GM15510 (cell line): ENCODE results near the gene CAAP1.
A peak's percentile ranks its signal among the peaks of the same experiment; 100 is the strongest.

Source experiments
- POLR2A ChIP-seq: IDR thresholded peaks from 3 replicates; pipeline ENCODE4 v1.6.1; 2011; ENCODE audit warnings: borderline replicate concordance; ENCODE audit not compliant: insufficient read length; ENCODE audit errors: extremely low read depth

The CAAP1 gene, protein sequence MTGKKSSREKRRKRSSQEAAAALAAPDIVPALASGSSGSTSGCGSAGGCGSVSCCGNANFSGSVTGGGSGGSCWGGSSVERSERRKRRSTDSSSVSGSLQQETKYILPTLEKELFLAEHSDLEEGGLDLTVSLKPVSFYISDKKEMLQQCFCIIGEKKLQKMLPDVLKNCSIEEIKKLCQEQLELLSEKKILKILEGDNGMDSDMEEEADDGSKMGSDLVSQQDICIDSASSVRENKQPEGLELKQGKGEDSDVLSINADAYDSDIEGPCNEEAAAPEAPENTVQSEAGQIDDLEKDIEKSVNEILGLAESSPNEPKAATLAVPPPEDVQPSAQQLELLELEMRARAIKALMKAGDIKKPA

DNA sequence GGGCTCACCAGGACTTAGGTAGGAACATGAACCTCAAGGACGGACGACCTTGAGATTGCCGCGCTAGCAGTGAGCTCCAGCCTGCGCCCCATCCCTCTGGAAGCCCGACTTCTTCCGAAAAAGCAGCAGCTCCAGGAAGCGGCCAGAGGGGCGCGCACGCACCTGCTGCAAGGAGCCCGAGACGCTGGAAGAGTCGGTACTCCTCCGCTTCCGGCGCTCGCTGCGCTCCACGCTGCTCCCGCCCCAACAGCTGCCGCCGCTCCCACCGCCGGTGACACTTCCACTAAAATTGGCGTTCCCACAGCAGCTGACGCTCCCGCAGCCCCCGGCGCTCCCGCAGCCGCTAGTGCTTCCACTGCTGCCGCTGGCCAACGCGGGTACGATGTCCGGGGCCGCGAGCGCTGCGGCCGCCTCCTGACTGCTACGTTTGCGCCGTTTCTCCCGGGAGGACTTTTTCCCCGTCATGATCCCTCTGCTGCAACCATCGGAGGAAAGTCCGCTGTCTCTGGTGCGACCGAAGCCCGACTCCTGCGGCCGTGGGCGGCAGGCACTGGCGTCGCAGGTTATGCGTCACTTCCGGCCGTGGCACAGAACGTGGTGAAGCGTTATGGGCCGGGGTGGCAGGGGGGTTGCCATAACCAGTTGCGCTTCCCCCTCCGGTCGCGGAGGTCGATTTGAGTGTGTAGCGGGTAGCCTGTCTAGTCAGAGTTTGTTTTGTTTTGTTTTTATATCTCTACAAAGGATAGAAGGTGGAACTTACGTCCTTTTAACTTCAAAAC is at the start of gene CAAP1:
CAAP1 (minus strand) TSS at position 552 of the 779 bp plus-strand sequence; CDS start at position 465, 87 bp downstream.
- peak; percentile 92 for TF ChIP-seq POLR2A

DNA sequence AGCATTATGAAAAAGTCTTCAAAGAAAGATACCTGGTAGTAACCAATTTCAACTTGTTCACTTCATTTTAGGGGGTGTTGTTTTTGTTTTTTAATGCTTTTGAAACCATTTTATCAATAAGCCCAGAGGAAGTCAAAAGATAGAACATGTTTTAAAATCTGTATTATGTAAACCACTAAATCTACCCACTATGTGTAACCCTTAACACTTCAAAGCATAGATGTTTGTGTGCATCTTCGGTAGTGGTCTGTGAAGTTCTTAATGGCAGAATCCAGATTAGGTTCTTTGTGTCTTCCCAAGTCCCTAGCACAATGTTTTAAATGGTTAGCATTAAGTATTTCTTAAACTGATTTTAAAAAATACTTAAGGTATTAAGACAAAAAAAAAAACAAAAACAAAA is 48.2 kb upstream of the CAAP1 start:
- no peak for TF ChIP-seq POLR2A

- no peak for TF ChIP-seq POLR2A
Observed at GRCh38 chr9:26939955-26940711, 47.5 kb upstream of the CAAP1 start.

DNA sequence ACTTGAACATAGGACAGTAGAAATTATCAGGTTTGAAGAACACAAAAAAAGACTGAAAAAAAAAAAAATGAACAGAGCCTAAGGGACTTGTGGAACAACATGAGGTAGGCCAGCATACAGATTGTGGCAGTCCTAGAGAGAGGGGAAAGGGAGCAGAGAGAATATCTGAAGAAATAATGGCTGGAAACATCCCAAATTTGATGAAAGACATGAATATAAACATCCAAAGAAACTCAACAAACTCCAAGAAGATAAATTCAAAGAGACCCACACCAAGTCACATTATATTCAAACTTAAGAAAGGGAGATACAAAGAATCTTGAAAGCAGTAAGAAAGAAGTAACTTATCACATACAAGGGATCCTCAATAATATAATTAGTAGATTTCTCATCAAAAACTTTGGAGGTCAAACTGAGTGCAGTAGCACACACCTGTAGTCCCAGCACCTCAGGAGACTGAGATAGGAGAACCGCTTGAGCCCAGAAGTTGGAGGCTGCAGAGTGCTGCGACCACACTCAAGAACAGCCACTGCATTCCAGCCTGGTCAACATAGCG is 45.3 kb upstream of the CAAP1 start:
- no peak for TF ChIP-seq POLR2A

DNA sequence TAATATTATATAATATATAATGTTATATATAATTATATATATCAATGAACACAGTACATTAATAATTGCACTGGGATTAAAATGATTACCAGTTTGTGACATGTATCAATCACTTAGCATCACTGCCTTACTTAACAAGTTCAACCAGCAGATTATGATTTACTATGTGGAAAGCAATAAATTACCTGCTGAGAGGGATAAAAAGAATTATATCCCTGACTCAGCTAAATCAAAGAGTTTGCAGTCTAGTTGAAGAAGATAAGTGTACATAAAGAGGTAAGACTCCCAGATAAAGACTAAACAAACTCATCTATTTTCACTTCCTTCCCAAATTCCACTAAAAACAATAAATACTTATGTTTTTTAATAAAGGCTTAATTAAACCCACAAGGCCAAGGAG is 43.2 kb upstream of the CAAP1 start:
- no peak for TF ChIP-seq POLR2A

GRCh38 chr9:26928902-26929495 is 36.4 kb upstream of the CAAP1 start:
- TF ChIP-seq POLR2A = no peak

- TF ChIP-seq POLR2A = no peak
Observed at GRCh38 chr9:26925609-26926008, 33.0 kb upstream of the CAAP1 start.

DNA sequence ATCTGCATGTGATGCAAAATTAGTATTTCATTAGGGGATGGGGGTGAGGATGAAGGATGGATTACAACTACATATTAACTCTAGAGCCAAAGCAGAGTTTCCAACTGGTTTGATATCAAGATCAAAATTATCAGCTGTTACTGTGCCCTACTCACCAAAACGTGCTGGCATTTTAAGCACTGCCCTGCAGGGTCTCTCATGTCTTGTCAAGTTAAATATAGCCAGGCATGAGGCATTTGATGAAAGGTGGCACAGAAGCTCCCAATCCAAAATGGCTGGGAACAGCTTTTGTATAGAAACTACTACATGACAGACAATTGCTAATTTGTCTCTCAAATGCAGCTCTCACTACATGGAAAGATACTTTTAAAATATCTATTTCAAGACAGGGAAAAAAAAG is 27.1 kb upstream of the CAAP1 start:
- no peak for TF ChIP-seq POLR2A

DNA sequence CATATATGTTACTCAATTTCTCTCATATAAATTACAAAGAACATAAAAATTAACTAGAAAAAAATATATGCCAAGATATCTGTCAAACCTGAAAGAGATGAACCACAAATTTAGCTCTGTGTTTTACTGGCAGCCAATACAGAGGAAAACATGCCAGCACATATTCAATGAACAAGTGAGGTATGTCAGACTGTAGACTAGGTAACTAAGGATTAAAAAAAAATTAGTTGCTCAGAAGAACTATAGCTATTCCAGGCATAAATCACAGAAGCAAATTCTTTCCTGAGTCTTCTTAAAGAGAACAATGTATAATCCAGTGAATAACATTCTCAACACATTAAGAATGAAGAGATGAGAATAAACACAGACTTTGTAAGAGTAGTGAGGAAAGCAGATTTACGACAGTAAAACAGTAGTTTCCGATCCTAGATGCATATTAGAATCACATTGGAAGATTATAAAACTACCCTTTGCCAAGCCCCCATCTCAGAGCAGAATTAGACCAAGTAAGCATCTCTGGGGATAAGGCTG is 20.6 kb upstream of the CAAP1 start:
- no peak for TF ChIP-seq POLR2A

DNA sequence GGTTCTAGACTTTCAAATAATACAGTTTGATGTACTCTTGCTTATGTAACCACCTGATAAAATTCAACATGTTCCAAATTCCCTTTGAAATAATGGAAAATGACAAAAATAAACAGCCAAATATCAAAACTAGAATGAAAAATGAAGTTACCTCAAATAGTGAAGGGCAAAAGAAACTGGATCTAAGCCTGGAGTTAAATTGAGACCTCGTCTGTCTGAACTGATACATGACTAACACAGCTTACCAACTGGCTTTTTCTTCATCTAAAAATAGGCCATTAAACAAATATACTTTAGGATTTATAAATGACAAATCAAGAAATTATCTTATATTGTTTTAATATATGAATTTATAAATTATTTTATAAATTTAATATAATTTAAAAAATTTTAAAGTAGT is 12.1 kb upstream of the CAAP1 start:
- no peak for TF ChIP-seq POLR2A

DNA sequence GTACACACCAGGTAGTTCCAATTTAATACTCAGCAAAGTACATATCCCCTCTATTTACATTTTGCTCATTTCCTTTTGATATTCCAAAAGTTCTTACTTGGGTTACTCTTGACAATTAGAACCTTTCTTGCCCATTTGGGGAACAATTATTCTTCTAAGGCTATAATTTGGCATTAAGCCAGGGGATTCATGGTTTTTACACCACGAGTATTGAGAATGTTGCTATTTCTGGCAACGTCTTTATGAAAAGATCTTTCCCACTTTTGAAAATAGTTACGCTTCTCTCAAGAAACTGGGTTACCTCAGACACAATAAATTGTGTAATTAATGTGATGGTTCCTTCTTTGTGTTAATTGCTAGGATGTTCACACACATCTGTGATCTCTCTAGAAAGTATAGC is 11.5 kb upstream of the CAAP1 start:
- TF ChIP-seq POLR2A = no peak

- TF ChIP-seq POLR2A = no peak
Observed at GRCh38 chr9:26893030-26893676, 551 bp upstream of the CAAP1 start.

GRCh38 chr9:26891726-26892125 is 876 bp downstream of the CAAP1 start:
- TF ChIP-seq POLR2A = no peak

- TF ChIP-seq POLR2A = no peak
Observed at GRCh38 chr9:26888271-26888670, 4.3 kb downstream of the CAAP1 start.
